ENCODE results near the gene ILRUN.
"Not testable (repeated sequence)": the region's sequence is repeated elsewhere in the genome, so short reads cannot be mapped to it uniquely, and the experiment has no call there.

The ILRUN gene

GRCh38 chr6:34697544-34697836, 923 bp upstream of the ILRUN start:
- no peak for DNase-seq (ENCODE audit: low read depth)

DNA sequence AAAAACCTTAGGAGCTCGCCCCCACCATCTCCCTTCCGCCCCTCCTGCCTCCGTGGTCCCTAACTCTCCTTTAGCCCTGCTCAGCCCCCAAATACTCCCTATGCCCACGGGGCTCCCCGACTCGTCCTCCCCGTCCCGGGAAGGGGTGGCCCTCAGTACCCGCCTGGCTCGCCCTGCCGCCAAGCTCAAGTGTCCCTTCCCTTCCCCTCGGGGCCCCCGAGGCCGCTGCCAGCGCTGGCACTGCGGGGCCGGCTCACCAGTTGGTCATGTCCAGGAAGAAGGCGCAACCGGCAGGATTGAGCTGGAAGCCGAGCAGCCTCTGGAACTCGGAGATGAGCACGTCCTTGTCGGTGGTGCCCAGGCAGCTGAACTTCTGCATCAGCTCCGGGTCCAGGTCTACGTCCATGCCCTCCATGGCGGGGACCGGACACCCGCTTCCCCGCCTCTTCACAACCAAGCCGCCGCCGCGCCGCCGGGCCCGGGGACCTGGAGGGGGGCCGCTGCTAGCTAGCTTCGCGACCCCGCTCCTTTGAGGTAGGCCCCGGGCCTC, 303 bp downstream of the ILRUN start:
- DNase-seq (ENCODE audit: low read depth) = peak; percentile 41

DNA sequence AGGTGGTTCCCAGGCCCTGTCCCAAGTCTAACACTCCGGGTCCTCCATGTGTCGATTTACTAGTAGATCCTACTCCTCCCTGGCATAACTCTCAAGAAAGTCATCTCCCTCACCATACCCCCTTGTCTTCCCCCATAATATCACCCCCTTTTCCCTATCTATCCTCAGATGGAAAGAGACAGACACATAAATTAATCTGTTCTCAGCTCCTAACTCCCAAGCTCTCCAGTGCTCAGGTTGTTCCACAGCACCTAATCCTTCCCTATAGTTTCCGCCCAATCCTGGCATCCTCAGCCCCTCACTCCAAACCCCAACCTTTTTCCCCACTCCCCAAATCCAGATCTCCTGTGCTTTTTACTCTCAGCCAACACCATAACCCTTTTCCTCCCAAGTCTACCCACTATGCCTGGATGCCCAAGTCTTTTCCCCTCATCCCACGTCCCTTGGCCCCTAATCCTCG, 808 bp downstream of the ILRUN start:
- DNase-seq (ENCODE audit: low read depth) = no peak

DNA sequence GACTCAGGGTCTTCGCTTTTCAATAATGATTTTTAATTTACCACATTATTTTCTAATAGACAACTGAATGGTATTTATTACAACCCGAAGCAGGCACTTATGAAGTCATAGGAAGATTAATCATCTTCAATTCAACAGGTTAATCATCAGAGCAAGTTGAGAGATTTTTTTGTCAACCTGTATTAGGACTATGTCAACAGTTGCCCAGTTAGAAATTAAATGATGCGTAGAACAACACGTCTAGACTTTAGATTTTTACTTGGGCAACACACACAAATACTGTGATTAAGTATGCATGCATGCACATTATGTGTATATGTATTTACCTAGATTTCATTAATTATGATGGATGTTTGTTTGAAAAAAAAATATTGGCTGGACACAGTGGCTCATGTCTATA, 4.3 kb downstream of the ILRUN start:
- DNase-seq (ENCODE audit: low read depth) = no peak

GRCh38 chr6:34689742-34690141, 6.8 kb downstream of the ILRUN start:
- DNase-seq (ENCODE audit: low read depth) = no peak

GRCh38 chr6:34688956-34689355, 7.6 kb downstream of the ILRUN start:
- DNase-seq (ENCODE audit: low read depth) = peak; percentile 45

GRCh38 chr6:34684919-34685318, 11.6 kb downstream of the ILRUN start:
- no peak for DNase-seq (ENCODE audit: low read depth)

GRCh38 chr6:34684364-34684763, 12.2 kb downstream of the ILRUN start:
- DNase-seq (ENCODE audit: low read depth) = no peak

DNA sequence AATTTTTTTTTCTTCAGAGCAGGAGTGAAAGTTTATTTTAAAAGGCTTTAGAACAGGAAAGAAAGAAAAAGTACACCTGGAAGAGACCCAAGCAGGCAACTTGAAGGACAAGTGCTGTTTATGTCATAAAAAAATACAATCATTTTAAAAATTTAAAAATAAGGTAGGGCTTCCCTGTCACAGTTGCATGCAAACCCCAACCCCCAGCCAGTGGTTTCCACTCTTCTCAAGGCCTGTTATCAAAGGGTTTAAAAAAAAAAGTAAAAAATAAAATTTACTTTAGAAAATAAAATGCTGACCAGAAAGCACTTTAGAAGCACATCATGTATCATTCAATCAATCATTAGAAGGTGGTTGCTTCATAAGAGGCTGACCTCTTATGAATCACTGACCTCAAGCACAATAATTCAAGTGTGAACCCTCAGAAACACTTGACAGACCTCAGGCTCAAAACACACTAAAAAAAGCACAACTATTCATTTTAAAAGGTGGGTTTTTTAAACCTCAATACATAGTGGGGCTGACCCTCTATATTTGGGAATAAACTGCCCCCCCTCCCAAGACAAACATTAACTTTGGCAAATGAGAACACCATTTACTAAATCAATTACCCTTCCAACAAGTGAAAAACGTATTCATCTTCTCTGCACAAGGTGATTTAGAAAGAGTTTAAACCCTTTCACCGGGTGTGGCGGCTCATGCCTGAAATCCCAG, 15.6 kb downstream of the ILRUN start:
- peak; percentile 76 for DNase-seq (ENCODE audit: low read depth)

DNA sequence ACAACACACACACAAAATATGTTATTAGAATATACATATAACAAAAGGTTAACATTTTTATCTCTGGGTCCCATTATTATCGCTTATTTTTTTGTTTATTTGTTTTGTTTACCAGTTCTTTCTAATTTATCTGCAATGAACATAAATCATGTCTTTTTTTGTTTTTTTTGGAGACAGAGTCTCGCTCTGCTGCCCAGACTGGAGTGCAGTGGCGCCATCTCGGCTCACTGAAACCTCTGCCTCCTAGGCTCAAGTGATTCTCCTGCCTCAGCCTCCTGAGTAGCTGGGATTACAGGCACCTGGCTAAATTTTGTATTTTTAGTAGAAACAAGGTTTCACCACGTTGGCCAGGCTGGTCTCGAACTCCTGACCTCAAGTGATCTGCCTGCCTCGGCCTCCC, 16.3 kb downstream of the ILRUN start:
- not testable (repeated sequence) for DNase-seq (ENCODE audit: low read depth)

- no peak for DNase-seq (ENCODE audit: low read depth)
These were observed 16.9 kb downstream of the ILRUN start for GRCh38 chr6:34679552-34680253.

- DNase-seq (ENCODE audit: low read depth) = no peak
These were observed 20.4 kb downstream of the ILRUN start for GRCh38 chr6:34676140-34676539.

DNA sequence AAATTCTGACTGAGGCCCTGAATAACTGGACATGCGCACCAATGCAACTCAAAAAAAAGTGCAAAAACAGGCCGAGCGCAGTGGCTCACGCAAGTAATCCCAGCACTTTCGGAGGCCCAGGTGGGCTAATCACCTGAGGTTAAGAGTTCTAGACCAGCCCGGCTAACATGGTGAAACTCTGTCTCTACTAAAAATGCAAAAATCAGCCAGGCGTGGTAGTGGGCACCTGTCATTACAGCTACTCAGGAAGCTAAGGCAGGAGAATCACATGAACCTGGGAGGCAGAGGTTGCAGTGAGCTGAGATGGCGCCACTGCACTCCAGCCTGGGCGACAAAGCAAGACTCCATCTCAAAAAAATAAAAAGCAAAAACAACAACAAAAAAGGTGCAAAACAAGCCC, 21.6 kb downstream of the ILRUN start:
- not testable (repeated sequence) for DNase-seq (ENCODE audit: low read depth)

- no peak for DNase-seq (ENCODE audit: low read depth)
These were observed 22.3 kb downstream of the ILRUN start for GRCh38 chr6:34674268-34674639.

GRCh38 chr6:34673064-34673463, 23.5 kb downstream of the ILRUN start:
- no peak for DNase-seq (ENCODE audit: low read depth)

- DNase-seq (ENCODE audit: low read depth) = no peak
These were observed 23.9 kb downstream of the ILRUN start for GRCh38 chr6:34672657-34673043.

GRCh38 chr6:34671801-34672656, 24.5 kb downstream of the ILRUN start:
- peak; percentile 64 for DNase-seq (ENCODE audit: low read depth)

- peak; percentile 56 for DNase-seq (ENCODE audit: low read depth)
These were observed 25.2 kb downstream of the ILRUN start for GRCh38 chr6:34671367-34671766.

DNA sequence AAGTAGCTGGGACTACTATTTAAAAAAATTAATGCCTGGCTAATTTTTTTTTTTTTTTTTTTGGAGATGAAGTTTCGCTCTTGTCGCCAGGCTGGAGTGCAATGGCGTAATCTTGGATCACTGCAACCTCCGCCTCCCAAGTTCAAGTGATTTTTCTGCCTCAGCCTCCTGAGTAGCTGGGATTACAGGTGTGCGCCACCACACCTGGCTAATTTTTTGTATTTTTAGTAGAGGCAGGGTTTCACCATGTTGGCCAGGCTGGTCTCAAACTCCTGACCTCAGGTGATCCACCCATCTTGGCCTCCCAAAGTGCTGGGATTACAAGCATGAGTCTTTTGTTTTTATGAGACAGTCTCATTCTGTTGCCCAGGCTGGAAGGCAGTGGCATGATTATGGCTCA, 27.8 kb downstream of the ILRUN start:
- not testable (repeated sequence) for DNase-seq (ENCODE audit: low read depth)

DNA sequence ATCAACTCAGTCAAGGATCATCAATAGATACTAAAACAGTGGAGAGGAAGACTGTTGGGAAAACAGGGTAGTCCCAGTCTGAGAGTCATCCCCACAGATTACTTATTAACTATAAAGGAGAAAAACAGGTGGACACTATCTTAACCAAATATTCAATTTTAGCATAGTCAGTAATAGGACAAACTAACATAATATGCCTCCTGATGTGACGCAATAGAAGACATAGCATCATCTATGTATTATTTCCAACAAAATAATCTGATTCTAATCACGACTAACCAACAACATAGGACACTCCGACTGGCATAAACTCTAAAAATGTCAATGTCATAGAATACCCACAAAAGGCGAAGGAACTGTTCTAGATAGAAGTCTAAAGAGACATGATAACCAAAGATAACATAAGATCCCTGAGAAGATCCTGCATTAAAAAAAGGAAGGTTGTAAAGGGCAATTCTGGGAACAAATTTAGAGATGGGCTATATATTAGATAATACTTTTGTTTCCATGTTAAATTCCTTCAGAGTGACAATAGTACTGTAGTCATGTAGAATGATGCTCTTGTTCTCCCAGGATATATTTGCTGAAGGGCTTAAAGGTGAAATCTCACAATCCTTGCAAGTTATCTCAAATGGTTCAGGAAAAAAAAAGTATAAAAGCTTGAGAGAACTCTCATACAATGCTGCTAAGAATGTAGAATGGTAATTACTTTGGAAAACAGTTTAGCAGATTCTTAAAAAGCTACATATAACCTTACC, 28.9 kb downstream of the ILRUN start:
- DNase-seq (ENCODE audit: low read depth) = no peak

DNA sequence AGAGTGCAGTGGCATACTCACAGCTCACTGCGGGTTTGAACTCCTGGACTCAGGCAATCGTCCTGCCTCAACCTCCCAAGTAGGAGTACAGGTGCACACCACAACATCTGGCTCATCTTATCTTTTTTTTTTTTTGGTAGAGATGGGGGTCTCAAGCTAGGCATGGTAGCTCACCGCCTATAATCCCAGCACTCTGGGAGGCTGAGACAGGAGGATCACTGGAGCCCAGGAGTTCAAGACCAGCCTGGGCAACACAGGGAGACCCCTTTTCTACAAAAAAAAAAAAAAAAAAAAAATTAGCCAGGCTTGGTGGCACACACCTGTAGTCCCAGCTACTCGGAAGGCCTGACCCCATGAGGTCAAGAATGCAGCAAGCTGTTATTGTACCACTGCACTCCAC, 31.5 kb downstream of the ILRUN start:
- no peak for DNase-seq (ENCODE audit: low read depth)

All from iris pigment epithelial cell (primary cell).